ENCODE measurements around the gene EMP1. TPM values are rescaled to one million over a fixed set of nuclear protein-coding genes. Genes with fewer than 3 reads are reported as not detected.

The EMP1 gene
- total and polyA plus RNA-seq, 2 of the 8 experiments (the other 6 are each of a cell fraction or from before 2014, with no cell fraction given) = 0.17 to 0.65 TPM

- Histone ChIP-seq H4K20me1 (replicated peaks in 1 of 2; ENCODE audit: control insufficient read depth in 1 of 2, insufficient read depth in 2 of 2, low read length in 2 of 2) (no peaks in the 10 kb centered on the region), H3K4me3 (ENCODE audit: extremely low read depth in 1 of 4, insufficient read depth in 2 of 4, low read depth in 3 of 4, low read length in 4 of 4) (no peak overlapping the region), H3K23ac (ENCODE audit: insufficient read length) (no peak overlapping the region), H3K14ac (ENCODE audit: insufficient read length) (no peak overlapping the region), H3K9me3 (ENCODE audit: insufficient read depth in 2 of 2, low read depth in 1 of 2, low read length in 1 of 2) (no peaks in the 10 kb centered on the region), H2BK5ac (ENCODE audit: low read depth, low read length) (no peak overlapping the region), H2BK15ac (ENCODE audit: low read length) (0 out of 2 replicates have a peak overlapping the region, but pooled peaks have one; percentile 65), H3K36me3 (ENCODE audit: control insufficient read depth in 2 of 4, insufficient read depth in 4 of 4, low read length in 3 of 4) (no peaks in the 10 kb centered on the region), H3K4me1 (replicated peaks in 1 of 4; ENCODE audit: control insufficient read depth in 3 of 4, insufficient read depth in 4 of 4, low read length in 3 of 4) (peaks cover 7 to 26% (median 13%) of the 10 kb centered on the region in 4 experiments), H3K4ac (replicated peaks; ENCODE audit: insufficient read length, low read depth, low read length) (no peak overlapping the region), H3K27ac (ENCODE audit: low read depth, low read length) (no peak overlapping the region), H3K18ac (ENCODE audit: extremely low read depth, low read length) (no peak overlapping the region; the same call in 1 of the 2 replicates), H2BK12ac (ENCODE audit: low read depth, low read length) (peak overlapping the region; percentile 53; the same call in 1 of the 2 replicates), H3K27me3 (replicated peaks in 1 of 4; ENCODE audit: control insufficient read depth in 3 of 4, extremely low read depth in 1 of 4, insufficient read depth in 3 of 4, low read length in 3 of 4) (no peaks in the 10 kb centered on the region), H3K9ac (replicated peaks in 1 of 4; ENCODE audit: extremely low read depth in 1 of 4, low read depth in 3 of 4, low read length in 3 of 4) (no peak overlapping the region; a peak in 1 of 7 replicates), H3K23me2 (ENCODE audit: low read depth, low read length) (no peaks in the 10 kb centered on the region), H4K8ac (ENCODE audit: extremely low read depth, insufficient read depth, low read length) (no peak overlapping the region), H2BK20ac (ENCODE audit: low read length) (peak overlapping the region; percentile 34; the same call in 1 of the 2 replicates), H4K91ac (replicated peaks; ENCODE audit: insufficient read length, low read length) (peak overlapping the region; percentile 71), H4K5ac (ENCODE audit: insufficient read length, low read depth, low read length) (no peak overlapping the region), H3K4me2 (ENCODE audit: insufficient read depth in 1 of 2, low read depth in 2 of 2, low read length in 2 of 2) (0 out of 4 replicates have a peak overlapping the region, but pooled peaks of 1 of the 2 experiments have one; percentile 1), H3K56ac (replicated peaks; ENCODE audit: insufficient read length, low read depth, low read length) (no peak overlapping the region), H3K79me2 (ENCODE audit: control insufficient read depth in 1 of 2, insufficient read depth in 2 of 2, low read length in 2 of 2) (no peaks in the 10 kb centered on the region), H3K79me1 (ENCODE audit: low read depth, low read length) (no peaks in the 10 kb centered on the region), H2AFZ (ENCODE audit: low read length) (no peak overlapping the region), H2AK5ac (ENCODE audit: low read depth, low read length) (no peak overlapping the region), H2BK120ac (replicated peaks; ENCODE audit: low read depth, low read length) (no peak overlapping the region)
- ChIA-PET CTCF (ENCODE audit: partially characterized antibody) (interaction anchor here (0.6 to 10.8 kb wide), 29 partner anchors 9 to 292 kb away, joined by 3 to 162 read pairs (median 4); partner anchors contain the start of genes EMP1 and GSG1), POLR2A (ENCODE audit: partially characterized antibody) (interaction anchor here (0.9 to 1.0 kb wide), 2 partner anchors 107 to 223 kb away, joined by 3 read pairs; no protein-coding TSS in a partner anchor)
- DNase-seq (ENCODE audit: low read depth in 1 of 2, low spot score in 2 of 2) = peak in 1 of 2 experiments; percentile 54
- WGBS, 2 experiments (ENCODE audit: extremely low coverage in 1 of 2, insufficient coverage in 1 of 2, insufficient read length in 1 of 2, insufficient replicate concordance in 2 of 2, low coverage in 1 of 2, low lambda C conversion rate in 2 of 2, missing lambda C conversion rate in 1 of 2) = 76% methylated on average over 9 of the region's 9 CpGs; no CpG with 5 or more reads in 1 of the 2 experiments
- no peak for FAIRE-seq
- TF ChIP-seq GABPA (IDR thresholded peaks at IDR 0.05; ENCODE audit: borderline replicate concordance, insufficient read depth, low read length) (no peak), BCL11A (IDR thresholded peaks at IDR 0.05; ENCODE audit: low read depth in 2 of 2, low read length in 2 of 2) (no peak), POLR2AphosphoS5 (IDR thresholded peaks at IDR 0.05; ENCODE audit: low read depth, low read length) (no peak), RAD21 (IDR thresholded peaks at IDR 0.05 in 1 of 2, conservative IDR thresholded peaks at IDR 0.05 in 1 of 2; ENCODE audit: low read depth in 2 of 2, low read length in 2 of 2) (peak; percentile 84 to 88)
Measured at GRCh38 chr12:13208533-13209435, 12.3 kb downstream of the EMP1 start.

Data from H1 (cell line).